Gastroesophageal sphincter (tissue), 3 donors: ENCODE results near the gene RPL10.

Experiments
- CTCF ChIP-seq, 4 experiments: fragments of 200-600 bp in 2 of 4; fragments of 450-650 bp in 2 of 4; sonication (generic) in 1 of 4; IDR thresholded peaks; one replicate each; pipeline ENCODE4 v1.5.1; 2017 to 2019; ENCODE audit warnings: antibody characterized with exemption in 4 of 4, mild to moderate bottlenecking in 2 of 4, moderate library complexity in 2 of 4
- EP300 ChIP-seq: sonication (generic); formaldehyde crosslinking; IDR thresholded peaks from one replicate; pipeline ENCODE4 v1.6.1; 2017; ENCODE audit warnings: antibody characterized with exemption, mild to moderate bottlenecking
- POLR2A ChIP-seq, 2 donors: fragments of 450-650 bp; IDR thresholded peaks; one replicate each; pipeline ENCODE4 v1.6.1; 2017; ENCODE audit warnings: antibody characterized with exemption in 2 of 2, mild to moderate bottlenecking in 2 of 2, moderate library complexity in 1 of 2
- POLR2AphosphoS5 ChIP-seq: sonication (generic); formaldehyde crosslinking; IDR thresholded peaks from one replicate; pipeline ENCODE4 v1.6.1; 2017; ENCODE audit warnings: antibody characterized with exemption

GRCh38 chrX:154351183-154352011, 46.8 kb upstream of the RPL10 start:
- TF ChIP-seq EP300, result no peak
- no peak for TF ChIP-seq CTCF (IDR thresholded peaks at IDR 0.05)
- TF ChIP-seq POLR2A (IDR thresholded peaks at IDR 0.05), result no peak
- TF ChIP-seq POLR2AphosphoS5, result no peak
